Esophagus muscularis mucosa (tissue), 4 donors: ENCODE measurements around the gene KCMF1. TPM values are rescaled to one million over a fixed set of nuclear protein-coding genes. Genes with fewer than 3 reads are reported as not detected.

Experiments used
- DNase-seq: peaks from one replicate; pipeline ENCODE4 v3.0.0-alpha.2; 2017; ENCODE audit errors: extremely low spot score
- H3K27ac ChIP-seq, 4 donors: fragments of 200-600 bp; sonication (generic); replicated peaks in 1 of 4; 1 replicate in 3 of 4; 2 replicates in 1 of 4; pipeline ENCODE4 v1.5.1; 2016 to 2019; ENCODE audit warnings: mild to moderate bottlenecking in 1 of 4
- H3K27me3 ChIP-seq, 4 donors: fragments of 200-600 bp; sonication (generic); one replicate each; pipeline versions ENCODE4 v1.5.1 to v1.6.0; 2016 to 2019
- H3K36me3 ChIP-seq, 4 donors: fragments of 200-600 bp; sonication (generic); one replicate each; pipeline ENCODE4 v1.5.1; 2016 to 2019
- H3K4me1 ChIP-seq, 4 donors: fragments of 200-600 bp; sonication (generic); one replicate each; pipeline ENCODE4 v1.5.1; 2016 to 2019
- H3K4me3 ChIP-seq, 4 donors: fragments of 200-600 bp; sonication (generic); 1 replicate in 2 of 4; 2 replicates in 2 of 4; pipeline ENCODE4 v1.5.1; 2016 to 2019; ENCODE audit warnings: mild to moderate bottlenecking in 4 of 4, moderate library complexity in 1 of 4
- H3K9me3 ChIP-seq, 4 donors: fragments of 200-600 bp; sonication (generic); 1 replicate in 3 of 4; 2 replicates in 1 of 4; pipeline ENCODE4 v1.5.1; 2016 to 2019
- EP300 ChIP-seq: sonication (generic); formaldehyde crosslinking; IDR thresholded peaks from one replicate; pipeline ENCODE4 v1.6.1; 2017; ENCODE audit warnings: antibody characterized with exemption
- POLR2A ChIP-seq: fragments of 450-650 bp; IDR thresholded peaks from one replicate; pipeline ENCODE4 v1.6.1; 2017; ENCODE audit warnings: antibody characterized with exemption, moderate library complexity, mild to moderate bottlenecking, low read depth
- POLR2AphosphoS5 ChIP-seq, 2 donors: sonication (generic); formaldehyde crosslinking; IDR thresholded peaks; one replicate each; pipeline ENCODE4 v1.6.1; 2017; ENCODE audit warnings: antibody characterized with exemption in 2 of 2
- WGBS: methylation state at CpG from one replicate; pipeline ENCODE4 v1.1.5; 2018; 5-methylcytosine and 5-hydroxymethylcytosine counted together
- intact Hi-C: fragments of 100-400 bp; cut with DNase I; formaldehyde crosslinking; loops from one replicate; pipeline ENCODE4 v1.15.1; 2023
- total RNA-seq, 4 donors: library from RNA; depleted of rRNA; stranded (reverse); fragments of >200 nt; gene quantifications; one replicate each; pipeline versions ENCODE4 v1.1.0 to v1.2.1, GENCODE V29; 2016
- TF ChIP-seq, protein P1 (sequence below), 3 experiments: fragments of 200-600 bp in 2 of 3; fragments of 450-650 bp in 1 of 3; sonication (generic) in 2 of 3; IDR thresholded peaks; one replicate each; pipeline ENCODE4 v1.5.1; 2017 to 2019; ENCODE audit warnings: antibody characterized with exemption in 3 of 3, mild to moderate bottlenecking in 2 of 3, moderate library complexity in 1 of 3

Gene KCMF1
- total RNA-seq, 4 donors from 2014 or later = 48.0 to 73.1 (median 65.4) TPM

- Histone ChIP-seq H3K4me3 (peak overlapping the region; percentile 39 to 60 (median 43)), H3K36me3 (no peaks in the 10 kb centered on the region), H3K27ac (peak overlapping the region; percentile 22 to 65 (median 45)), H3K4me1 (peaks cover 16 to 30% (median 22%) of the 10 kb centered on the region in 4 donors), H3K9me3 (no peaks in the 10 kb centered on the region), H3K27me3 (no peaks in the 10 kb centered on the region)
- 2% methylated on average over 24 of the region's 34 CpGs for WGBS
- intact Hi-C loops = loop anchor here (1.0 to 5.0 kb wide), 2 partner anchors 21 to 429 kb away; partner anchors contain the start of gene TMSB10
- TF ChIP-seq, protein P1, sequence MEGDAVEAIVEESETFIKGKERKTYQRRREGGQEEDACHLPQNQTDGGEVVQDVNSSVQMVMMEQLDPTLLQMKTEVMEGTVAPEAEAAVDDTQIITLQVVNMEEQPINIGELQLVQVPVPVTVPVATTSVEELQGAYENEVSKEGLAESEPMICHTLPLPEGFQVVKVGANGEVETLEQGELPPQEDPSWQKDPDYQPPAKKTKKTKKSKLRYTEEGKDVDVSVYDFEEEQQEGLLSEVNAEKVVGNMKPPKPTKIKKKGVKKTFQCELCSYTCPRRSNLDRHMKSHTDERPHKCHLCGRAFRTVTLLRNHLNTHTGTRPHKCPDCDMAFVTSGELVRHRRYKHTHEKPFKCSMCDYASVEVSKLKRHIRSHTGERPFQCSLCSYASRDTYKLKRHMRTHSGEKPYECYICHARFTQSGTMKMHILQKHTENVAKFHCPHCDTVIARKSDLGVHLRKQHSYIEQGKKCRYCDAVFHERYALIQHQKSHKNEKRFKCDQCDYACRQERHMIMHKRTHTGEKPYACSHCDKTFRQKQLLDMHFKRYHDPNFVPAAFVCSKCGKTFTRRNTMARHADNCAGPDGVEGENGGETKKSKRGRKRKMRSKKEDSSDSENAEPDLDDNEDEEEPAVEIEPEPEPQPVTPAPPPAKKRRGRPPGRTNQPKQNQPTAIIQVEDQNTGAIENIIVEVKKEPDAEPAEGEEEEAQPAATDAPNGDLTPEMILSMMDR (IDR thresholded peaks at IDR 0.05) = peak; percentile 87 to 95 (median 90)
- TF ChIP-seq POLR2AphosphoS5 (IDR thresholded peaks at IDR 0.05) = peak; percentile 77 to 81
- no peak for TF ChIP-seq POLR2A
- peak; percentile 99 for DNase-seq
Measured at GRCh38 chr2:84925724-84926376, 45.1 kb upstream of the KCMF1 start.

GRCh38 chr2:84927275-84927627, 43.7 kb upstream of the KCMF1 start:
- intact Hi-C loops = loop anchor here (5.0 kb wide), 1 partner anchor 430 kb away; no protein-coding TSS in a partner anchor
- H3K27ac ChIP-seq = no peak overlapping the region

DNA sequence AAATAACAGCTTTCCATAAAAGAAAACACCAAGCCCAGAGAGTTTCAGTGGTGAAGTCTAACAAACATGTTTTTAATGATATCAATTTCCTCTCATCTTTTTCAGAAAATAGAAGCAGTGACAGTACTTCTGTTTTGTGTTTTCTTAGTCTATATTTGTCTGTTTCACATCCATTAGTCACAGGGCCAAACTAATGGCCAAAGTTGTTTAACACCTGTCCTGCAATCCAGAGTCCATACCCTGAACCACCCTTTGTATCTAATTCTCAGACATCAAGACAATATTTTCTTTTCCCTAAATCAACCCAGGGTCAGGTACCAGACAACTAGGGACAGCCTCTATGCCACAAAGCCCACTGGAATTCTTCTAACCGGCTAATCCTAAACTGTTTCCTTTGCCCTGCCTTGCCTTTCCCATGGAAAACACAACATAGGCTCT, 39.6 kb upstream of the KCMF1 start:
- TF ChIP-seq EP300 (no peak), POLR2A (no peak), POLR2AphosphoS5 (IDR thresholded peaks at IDR 0.05) (no peak)
- TF ChIP-seq, protein P1 (IDR thresholded peaks at IDR 0.05) = no peak

More at GRCh38 chr2:84927275-84927627, 43.7 kb upstream of the KCMF1 start:
- 45% methylated on average over 3 of the region's 3 CpGs for whole genome bisulfite sequencing
- H3K4me3 ChIP-seq = peak overlapping the region in 1 of 4 donors; percentile 39
- no peak for TF ChIP-seq POLR2A
- TF ChIP-seq, protein P1 (IDR thresholded peaks at IDR 0.05) = no peak
- TF ChIP-seq POLR2AphosphoS5 (IDR thresholded peaks at IDR 0.05) = no peak
- no peak for TF ChIP-seq EP300
- DNase-seq = no peak
- H3K36me3 ChIP-seq = no peaks in the 10 kb centered on the region
- no peaks in the 10 kb centered on the region for H3K9me3 ChIP-seq
- H3K4me1 ChIP-seq = peaks cover 16 to 30% (median 22%) of the 10 kb centered on the region in 4 donors
- no peaks in the 10 kb centered on the region for H3K27me3 ChIP-seq

DNA sequence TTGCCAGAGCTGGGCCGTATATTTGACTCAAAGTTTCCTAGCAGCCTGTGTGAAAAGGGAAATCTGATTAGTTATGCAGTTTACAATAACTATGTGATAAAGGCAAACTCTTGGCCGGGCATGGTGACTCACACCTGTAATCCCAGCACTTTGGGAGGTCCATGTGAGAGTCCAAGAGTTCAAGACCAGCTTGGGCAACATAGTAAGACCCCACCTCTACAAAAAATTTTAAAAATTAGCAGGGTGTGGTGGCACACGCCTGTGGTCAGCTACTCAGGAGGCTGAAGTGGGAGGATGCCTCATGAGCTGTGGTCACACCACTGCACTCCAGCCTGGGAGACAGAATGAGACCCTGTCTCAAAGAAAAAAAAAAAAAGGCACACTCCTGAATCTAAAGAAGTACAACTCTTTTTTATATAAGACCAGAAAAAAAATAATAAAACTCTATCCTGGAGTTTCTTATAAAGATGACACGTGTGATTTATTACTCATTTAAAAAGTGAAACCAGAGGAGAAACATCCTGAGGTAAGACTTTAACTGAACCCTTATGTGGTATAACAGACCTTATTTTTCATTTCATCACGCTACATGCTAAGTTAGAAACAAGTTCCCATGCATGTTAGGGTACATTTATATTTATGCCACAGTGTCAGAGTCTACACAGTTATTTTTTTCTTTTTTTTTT, 32.6 kb upstream of the KCMF1 start:
- TF ChIP-seq, protein P1 (IDR thresholded peaks at IDR 0.05) = no peak
- TF ChIP-seq POLR2A (no peak), EP300 (no peak), POLR2AphosphoS5 (IDR thresholded peaks at IDR 0.05) (no peak)
- Histone ChIP-seq H3K27ac (no peak overlapping the region), H3K4me3 (no peak overlapping the region), H3K4me1 (no peaks in the 10 kb centered on the region), H3K9me3 (no peaks in the 10 kb centered on the region), H3K36me3 (no peaks in the 10 kb centered on the region), H3K27me3 (no peaks in the 10 kb centered on the region)
- intact Hi-C loops = no loop called here
- 78% methylated on average over 5 of the region's 5 CpGs for WGBS
- no peak for DNase-seq

More for the DNA sequence above, 39.6 kb upstream of the KCMF1 start:
- Histone ChIP-seq H3K9me3 (no peaks in the 10 kb centered on the region), H3K4me1 (peaks cover 4 to 10% (median 7%) of the 10 kb centered on the region in 4 donors), H3K27me3 (no peaks in the 10 kb centered on the region), H3K4me3 (no peak overlapping the region), H3K27ac (no peak overlapping the region), H3K36me3 (no peaks in the 10 kb centered on the region)
- no peak for DNase-seq
- WGBS = 58% methylated on average over 1 of the region's 1 CpG
- intact Hi-C loops = no loop called here
